ENCODE data around the gene PPM1G.

PPM1G gene

DNA sequence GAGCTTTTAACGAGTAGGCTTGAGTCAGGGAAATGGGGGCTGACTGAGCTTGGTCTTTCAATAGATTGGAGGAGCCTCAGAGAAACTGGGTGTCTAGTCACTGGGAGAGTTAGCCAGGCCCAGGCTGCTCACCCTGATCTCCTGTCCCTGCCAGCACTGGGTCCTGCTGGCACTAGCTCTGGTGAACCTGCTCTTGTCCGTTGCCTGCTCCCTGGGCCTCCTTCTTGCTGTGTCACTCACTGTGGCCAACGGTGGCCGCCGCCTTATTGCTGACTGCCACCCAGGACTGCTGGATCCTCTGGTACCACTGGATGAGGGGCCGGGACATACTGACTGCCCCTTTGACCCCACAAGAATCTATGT lies 33.5 kb upstream of the PPM1G start:
- H3K4me3 ChIP-seq (ENCODE audit: low read depth, low read length): no peak overlapping the region
- peak; percentile 8 for DNase-seq (ENCODE audit: low read depth)
- TF ChIP-seq, protein P1, sequence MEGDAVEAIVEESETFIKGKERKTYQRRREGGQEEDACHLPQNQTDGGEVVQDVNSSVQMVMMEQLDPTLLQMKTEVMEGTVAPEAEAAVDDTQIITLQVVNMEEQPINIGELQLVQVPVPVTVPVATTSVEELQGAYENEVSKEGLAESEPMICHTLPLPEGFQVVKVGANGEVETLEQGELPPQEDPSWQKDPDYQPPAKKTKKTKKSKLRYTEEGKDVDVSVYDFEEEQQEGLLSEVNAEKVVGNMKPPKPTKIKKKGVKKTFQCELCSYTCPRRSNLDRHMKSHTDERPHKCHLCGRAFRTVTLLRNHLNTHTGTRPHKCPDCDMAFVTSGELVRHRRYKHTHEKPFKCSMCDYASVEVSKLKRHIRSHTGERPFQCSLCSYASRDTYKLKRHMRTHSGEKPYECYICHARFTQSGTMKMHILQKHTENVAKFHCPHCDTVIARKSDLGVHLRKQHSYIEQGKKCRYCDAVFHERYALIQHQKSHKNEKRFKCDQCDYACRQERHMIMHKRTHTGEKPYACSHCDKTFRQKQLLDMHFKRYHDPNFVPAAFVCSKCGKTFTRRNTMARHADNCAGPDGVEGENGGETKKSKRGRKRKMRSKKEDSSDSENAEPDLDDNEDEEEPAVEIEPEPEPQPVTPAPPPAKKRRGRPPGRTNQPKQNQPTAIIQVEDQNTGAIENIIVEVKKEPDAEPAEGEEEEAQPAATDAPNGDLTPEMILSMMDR (conservative IDR thresholded peaks at IDR 0.05; ENCODE audit: low read depth, low read length): no peak

DNA sequence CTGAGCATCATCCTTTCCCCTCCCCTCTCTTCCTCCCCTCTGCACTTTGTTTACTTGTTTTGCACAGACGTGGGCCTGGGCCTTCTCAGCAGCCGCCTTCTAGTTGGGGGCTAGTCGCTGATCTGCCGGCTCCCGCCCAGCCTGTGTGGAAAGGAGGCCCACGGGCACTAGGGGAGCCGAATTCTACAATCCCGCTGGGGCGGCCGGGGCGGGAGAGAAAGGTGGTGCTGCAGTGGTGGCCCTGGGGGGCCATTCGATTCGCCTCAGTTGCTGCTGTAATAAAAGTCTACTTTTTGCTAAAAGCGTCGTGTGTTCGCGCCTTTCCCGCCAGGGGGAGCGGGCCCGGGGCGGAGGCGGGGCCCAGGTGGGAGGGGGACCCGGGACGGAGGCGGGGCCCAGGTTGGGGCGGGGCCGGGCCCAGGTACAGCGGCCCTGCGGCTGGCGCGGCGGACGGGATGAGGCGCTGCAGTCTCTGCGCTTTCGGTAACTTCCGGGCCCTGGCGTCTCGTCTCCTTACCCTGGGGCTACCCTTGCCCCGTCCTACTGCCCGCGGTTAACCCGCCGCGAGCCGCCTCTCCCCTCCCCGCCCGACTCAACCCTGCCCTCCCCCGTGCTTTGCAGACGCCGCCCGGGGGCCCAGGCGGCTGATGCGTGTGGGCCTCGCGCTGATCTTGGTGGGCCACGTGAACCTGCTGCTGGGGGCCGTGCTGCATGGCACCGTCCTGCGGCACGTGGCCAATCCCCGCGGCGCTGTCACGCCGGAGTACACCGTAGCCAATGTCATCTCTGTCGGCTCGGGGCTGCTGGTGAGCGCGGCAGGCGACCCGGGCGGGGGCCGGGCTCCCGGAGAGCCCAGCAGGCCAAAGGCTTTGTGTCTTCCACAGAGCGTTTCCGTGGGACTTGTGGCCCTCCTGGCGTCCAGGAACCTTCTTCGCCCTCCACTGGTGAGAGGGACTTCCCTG lies 32.8 kb upstream of the PPM1G start, which contains the start of gene KRTCAP3:
Gene KRTCAP3 (plus strand): TSS at position 424 of the 962 bp plus-strand sequence. CDS start 32 bp downstream, at position 456.
- no peak within 1 kb of the TSS for H3K4me3 ChIP-seq (ENCODE audit: low read depth, low read length)
- no peak for DNase-seq (ENCODE audit: low read depth)
- TF ChIP-seq, protein P1 (conservative IDR thresholded peaks at IDR 0.05; ENCODE audit: low read depth, low read length): peak; percentile 24

DNA sequence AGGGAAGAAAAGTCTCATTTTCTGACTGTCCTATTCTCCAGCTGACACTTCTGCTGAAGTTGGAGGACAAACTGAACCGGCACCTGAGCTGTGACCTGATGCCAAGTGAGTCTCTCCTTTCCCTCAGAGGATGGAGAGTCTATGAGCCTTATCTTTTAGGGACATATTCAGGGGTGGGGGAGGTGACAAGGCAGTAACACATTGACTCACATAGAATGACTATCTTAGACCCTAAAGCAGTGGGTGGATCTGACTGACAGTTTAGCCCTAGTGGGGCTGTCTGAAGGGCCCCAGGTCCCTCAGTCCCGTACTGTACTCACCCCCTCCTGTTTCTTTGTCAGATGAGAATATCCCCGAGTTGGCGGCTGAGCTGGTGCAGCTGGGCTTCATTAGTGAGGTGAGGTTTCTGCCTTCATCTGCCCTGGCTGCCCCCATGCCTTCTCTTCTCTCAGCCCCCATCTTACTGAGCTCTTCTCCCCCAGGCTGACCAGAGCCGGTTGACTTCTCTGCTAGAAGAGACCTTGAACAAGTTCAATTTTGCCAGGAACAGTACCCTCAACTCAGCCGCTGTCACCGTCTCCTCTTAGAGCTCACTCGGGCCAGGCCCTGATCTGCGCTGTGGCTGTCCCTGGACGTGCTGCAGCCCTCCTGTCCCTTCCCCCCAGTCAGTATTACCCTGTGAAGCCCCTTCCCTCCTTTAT lies 32.0 kb upstream of the PPM1G start:
- H3K4me3 ChIP-seq (ENCODE audit: low read depth, low read length): no peak overlapping the region
- no peak for DNase-seq (ENCODE audit: low read depth)
- TF ChIP-seq, protein P1 (conservative IDR thresholded peaks at IDR 0.05; ENCODE audit: low read depth, low read length): no peak

DNA sequence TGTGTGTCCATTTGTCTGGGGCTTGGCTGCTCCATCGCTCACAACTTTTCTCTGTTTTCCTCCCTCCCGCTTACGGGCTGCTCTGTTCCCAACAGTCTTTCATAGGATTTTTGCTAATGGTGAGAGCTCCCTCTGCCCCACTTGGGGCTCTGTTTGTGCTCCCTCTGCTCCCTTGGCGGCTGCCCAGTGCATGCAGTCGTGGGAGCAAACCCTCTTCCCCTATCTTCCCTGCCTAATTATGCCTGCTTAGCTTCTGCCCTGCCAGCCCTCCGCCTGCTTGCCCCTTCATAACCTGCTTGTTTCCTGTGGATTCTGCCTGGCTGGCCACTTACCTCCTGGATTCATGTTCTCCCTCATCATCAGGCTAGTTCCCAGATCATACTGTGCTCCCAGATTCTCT lies 26.2 kb upstream of the PPM1G start:
- TF ChIP-seq, protein P1 (conservative IDR thresholded peaks at IDR 0.05; ENCODE audit: low read depth, low read length): no peak
- no peak overlapping the region for H3K4me3 ChIP-seq (ENCODE audit: low read depth, low read length)
- no peak for DNase-seq (ENCODE audit: low read depth)

DNA sequence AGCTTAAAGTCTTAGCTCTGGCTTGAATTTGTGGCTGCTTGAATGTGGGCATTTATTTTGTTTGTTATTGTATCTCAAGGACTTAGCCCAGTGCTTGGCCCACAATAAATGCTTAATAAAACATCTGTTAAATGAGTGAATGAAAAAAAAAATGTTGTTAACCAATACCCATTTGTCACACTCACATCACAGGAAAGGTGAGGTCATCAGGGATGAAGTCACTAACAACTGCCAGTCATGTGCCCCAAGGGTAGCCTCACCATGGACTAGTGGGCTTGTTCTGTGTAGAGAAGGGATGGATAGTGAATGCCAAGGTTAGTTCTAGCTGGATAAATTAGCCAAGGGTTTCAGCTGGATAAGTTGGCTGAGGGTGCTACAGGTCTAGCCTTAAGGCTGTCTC lies 22.0 kb upstream of the PPM1G start:
- TF ChIP-seq, protein P1 (conservative IDR thresholded peaks at IDR 0.05; ENCODE audit: low read depth, low read length): no peak
- DNase-seq (ENCODE audit: low read depth): peak; percentile 42
- H3K4me3 ChIP-seq (ENCODE audit: low read depth, low read length): no peak overlapping the region

DNA sequence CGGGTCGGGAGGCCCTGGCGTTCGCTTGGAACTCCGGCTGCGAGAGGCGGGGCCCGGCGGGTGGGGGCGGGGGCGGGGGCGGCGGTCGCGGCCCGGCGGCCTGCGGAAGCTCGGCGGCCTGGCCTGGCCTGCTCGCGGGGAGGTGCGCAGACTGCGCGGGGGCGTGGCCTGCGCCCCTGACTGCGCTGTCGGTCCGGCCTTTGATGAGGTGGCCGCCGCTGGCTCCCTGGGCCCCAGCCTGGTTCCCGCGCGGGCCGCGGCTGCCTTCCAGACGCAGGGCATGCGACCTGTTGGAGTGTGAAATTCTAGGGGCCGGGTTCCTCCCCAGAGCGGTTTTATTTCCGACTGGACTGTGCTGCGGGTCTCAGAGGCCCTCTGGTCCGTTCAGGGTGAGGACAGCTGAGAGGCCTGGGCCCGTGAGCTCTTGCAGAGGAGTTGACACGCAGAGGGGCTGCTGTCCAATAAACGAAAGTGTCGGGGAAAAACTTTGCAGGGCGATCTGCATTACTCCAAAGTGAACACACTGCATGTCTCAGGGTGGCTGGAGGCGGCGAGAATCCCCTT lies 19.7 kb upstream of the PPM1G start:
- TF ChIP-seq, protein P1 (conservative IDR thresholded peaks at IDR 0.05; ENCODE audit: low read depth, low read length): peak; percentile 1
- peak; percentile 84 for DNase-seq (ENCODE audit: low read depth)
- H3K4me3 ChIP-seq (ENCODE audit: low read depth, low read length): peak overlapping the region; percentile 92

Measured in choroid plexus epithelial cell (primary cell).